WTC11 (cell line): ENCODE data around the gene DPP10. TPM values are rescaled to one million over a fixed set of nuclear protein-coding genes. Genes with fewer than 3 reads are reported as not detected.

Experiments
- ATAC-seq: fragments of 200-7000 bp; cut with Tn5 transposase; 2 replicates; pipeline ENCODE4 v1.10.0; 2021; ENCODE audit warnings: mild to moderate bottlenecking, moderate library complexity
- CTCF ChIA-PET: fragments of 300-600 bp; sonication (Branson Sonifier 250); formaldehyde crosslinking; loops from one replicate; lab custom pipeline; 2021; ENCODE audit warnings: antibody characterized with exemption; lab: Charles Lee
- POLR2A ChIA-PET: fragments of 350-600 bp; sonication (Branson Sonifier 250); formaldehyde crosslinking; loops from one replicate; lab custom pipeline; 2021; ENCODE audit warnings: antibody characterized with exemption; lab: Charles Lee
- DNase-seq: peaks from one replicate; pipeline ENCODE4 v3.0.0; 2021; ENCODE audit warnings: low spot score
- H3K27ac Mint-ChIP-seq: 2 replicates; pipeline ENCODE4 v1.8.0; 2021; ENCODE audit warnings: mixed read lengths
- H3K27me3 Mint-ChIP-seq: 2 replicates; pipeline ENCODE4 v1.8.0; 2021; ENCODE audit warnings: low read depth, mild to moderate bottlenecking, moderate library complexity, mixed read lengths
- H3K36me3 Mint-ChIP-seq: 2 replicates; pipeline ENCODE4 v1.8.0; 2021; ENCODE audit warnings: mixed read lengths
- H3K4me1 Mint-ChIP-seq: 2 replicates; pipeline ENCODE4 v1.8.0; 2022; ENCODE audit warnings: mixed read lengths
- H3K4me3 Mint-ChIP-seq: 2 replicates; pipeline ENCODE4 v1.8.0; 2021; ENCODE audit warnings: mild to moderate bottlenecking, moderate library complexity, mixed read lengths
- H3K9me3 Mint-ChIP-seq: 2 replicates; pipeline ENCODE4 v1.8.0; 2021; ENCODE audit warnings: mixed read lengths
- CREM ChIP-seq: sonication (generic); formaldehyde crosslinking; IDR thresholded peaks from 2 replicates; pipeline ENCODE4 v1.8.1; 2022; ENCODE audit warnings: mild to moderate bottlenecking, missing genetic modification reagents, moderate library complexity
- EMX1 ChIP-seq: fragments of 250-450 bp; sonication (Bioruptor Pico); IDR thresholded peaks from 2 replicates; pipeline ENCODE4 v1.8.0; 2021; ENCODE audit warnings: mild to moderate bottlenecking
- FOXK1 ChIP-seq: sonication (generic); formaldehyde crosslinking; IDR thresholded peaks from 2 replicates; pipeline ENCODE4 v1.8.0; 2022; ENCODE audit warnings: mild to moderate bottlenecking, moderate library complexity, missing genetic modification reagents
- GABPB1 ChIP-seq: sonication (generic); formaldehyde crosslinking; IDR thresholded peaks from 2 replicates; pipeline ENCODE4 v1.8.1; 2023; ENCODE audit warnings: mild to moderate bottlenecking, missing genetic modification reagents
- GRHL2 ChIP-seq: fragments of 250-450 bp; sonication (Bioruptor Pico); IDR thresholded peaks from 2 replicates; pipeline ENCODE4 v1.8.0; 2022; ENCODE audit warnings: mild to moderate bottlenecking, moderate library complexity; ENCODE audit not compliant: insufficient replicate concordance, severe bottlenecking
- GTF2I ChIP-seq: fragments of 250-450 bp; sonication (Bioruptor Pico); conservative IDR thresholded peaks from 2 replicates; pipeline ENCODE4 v1.4.0; 2021; ENCODE audit warnings: mild to moderate bottlenecking
- IRF2 ChIP-seq: sonication (generic); formaldehyde crosslinking; IDR thresholded peaks from 2 replicates; pipeline ENCODE4 v1.8.0; 2022; ENCODE audit warnings: low read depth, missing genetic modification reagents, borderline replicate concordance
- NFYB ChIP-seq: sonication (generic); formaldehyde crosslinking; conservative IDR thresholded peaks from 2 replicates; pipeline ENCODE4 v1.8.0; 2022; ENCODE audit warnings: low read depth, missing genetic modification reagents
- NR3C1 ChIP-seq: sonication (generic); formaldehyde crosslinking; conservative IDR thresholded peaks from 2 replicates; pipeline ENCODE4 v1.8.1; 2023; ENCODE audit warnings: low read depth, mild to moderate bottlenecking, missing genetic modification reagents
- OVOL2 ChIP-seq: fragments of 250-450 bp; sonication (Bioruptor Pico); IDR thresholded peaks from 2 replicates; pipeline ENCODE4 v1.9.0; 2021; ENCODE audit warnings: mild to moderate bottlenecking, borderline replicate concordance
- PRRX2 ChIP-seq: fragments of 250-450 bp; sonication (Bioruptor Pico); IDR thresholded peaks from 2 replicates; pipeline ENCODE4 v1.8.0; 2021; ENCODE audit warnings: mild to moderate bottlenecking
- RORB ChIP-seq: fragments of 250-450 bp; sonication (Bioruptor Pico); IDR thresholded peaks from 2 replicates; pipeline ENCODE4 v1.9.0; 2021; ENCODE audit warnings: mild to moderate bottlenecking
- SMAD3 ChIP-seq: sonication (generic); formaldehyde crosslinking; IDR thresholded peaks from 2 replicates; pipeline ENCODE4 v1.8.0; 2022; ENCODE audit warnings: missing genetic modification reagents, mild to moderate bottlenecking, borderline replicate concordance
- TEAD1 ChIP-seq: sonication (generic); formaldehyde crosslinking; IDR thresholded peaks from 2 replicates; pipeline ENCODE4 v1.8.0; 2022; ENCODE audit warnings: mild to moderate bottlenecking, missing genetic modification reagents
- ZNF232 ChIP-seq: sonication (generic); formaldehyde crosslinking; IDR thresholded peaks from 2 replicates; pipeline ENCODE4 v1.8.0; 2022; ENCODE audit warnings: mild to moderate bottlenecking, missing genetic modification reagents
- ZNF396 ChIP-seq: fragments of 250-450 bp; sonication (Bioruptor Pico); IDR thresholded peaks from 2 replicates; pipeline ENCODE4 v1.8.0; 2021; ENCODE audit warnings: mild to moderate bottlenecking, moderate library complexity, borderline replicate concordance
- ZNF416 ChIP-seq: fragments of 250-450 bp; sonication (Bioruptor Pico); IDR thresholded peaks from 2 replicates; pipeline ENCODE4 v1.9.0; 2021; ENCODE audit warnings: mild to moderate bottlenecking, inconsistent platforms
- ZNF671 ChIP-seq: fragments of 250-450 bp; sonication (Bioruptor Pico); IDR thresholded peaks from 2 replicates; pipeline ENCODE4 v1.8.0; 2021; ENCODE audit warnings: mild to moderate bottlenecking
- total RNA-seq: library from RNA; stranded (reverse); gene quantifications from 3 replicates; pipeline ENCODE4 v1.2.3, GENCODE V29; 2021
- TF ChIP-seq, protein P1 (sequence below): fragments of 250-450 bp; sonication (Bioruptor Pico); IDR thresholded peaks from 2 replicates; pipeline ENCODE4 v1.9.0; 2021; ENCODE audit warnings: mild to moderate bottlenecking
- TF ChIP-seq, protein P2 (sequence below): sonication (generic); formaldehyde crosslinking; conservative IDR thresholded peaks from 2 replicates; pipeline ENCODE4 v1.8.1; 2023; ENCODE audit warnings: mild to moderate bottlenecking, low read depth, missing genetic modification reagents, moderate library complexity
- TF ChIP-seq, protein P3 (sequence below): fragments of 250-450 bp; sonication (Bioruptor Pico); IDR thresholded peaks from 2 replicates; pipeline ENCODE4 v1.9.0; 2021; ENCODE audit warnings: mild to moderate bottlenecking
- TF ChIP-seq, protein P4 (sequence below): fragments of 250-450 bp; sonication (Bioruptor Pico); IDR thresholded peaks from 2 replicates; pipeline ENCODE4 v1.8.0; 2021; ENCODE audit warnings: mild to moderate bottlenecking
- TF ChIP-seq, protein P5 (sequence below): sonication (generic); formaldehyde crosslinking; IDR thresholded peaks from 2 replicates; pipeline ENCODE4 v1.8.0; 2022; ENCODE audit warnings: mild to moderate bottlenecking, missing genetic modification reagents
- TF ChIP-seq, protein P6 (sequence below): fragments of 250-450 bp; sonication (Bioruptor Pico); IDR thresholded peaks from 2 replicates; pipeline ENCODE4 v2.1.2; 2022; ENCODE audit warnings: mild to moderate bottlenecking, moderate library complexity
- TF ChIP-seq, protein P7 (sequence below): sonication (generic); formaldehyde crosslinking; IDR thresholded peaks from 2 replicates; pipeline ENCODE4 v1.8.1; 2023; ENCODE audit warnings: mild to moderate bottlenecking, missing genetic modification reagents

DPP10 gene
- total RNA-seq, 1 experiment from 2014 or later = 4.0 TPM

DNA sequence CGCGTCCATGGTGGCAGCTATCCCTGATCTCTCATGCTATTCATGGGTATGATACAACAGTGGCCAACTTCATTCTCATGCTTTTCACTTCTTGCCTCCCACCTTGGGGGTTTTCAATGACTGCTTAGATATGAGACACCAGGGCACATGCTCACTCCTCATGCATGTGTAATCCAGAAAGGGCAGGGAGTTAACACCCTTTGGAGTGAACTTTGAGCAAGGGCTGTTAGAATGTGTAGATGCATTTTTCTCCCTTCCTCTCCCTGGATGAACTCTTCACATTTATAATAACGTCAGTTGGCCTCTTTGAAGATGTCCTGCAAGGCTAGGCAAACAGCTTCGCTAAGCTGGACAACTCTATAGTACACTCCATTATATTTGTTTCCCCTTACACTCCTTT is 56.7 kb downstream of the DPP10 start:
- POLR2A ChIA-PET = no interaction called here

DNA sequence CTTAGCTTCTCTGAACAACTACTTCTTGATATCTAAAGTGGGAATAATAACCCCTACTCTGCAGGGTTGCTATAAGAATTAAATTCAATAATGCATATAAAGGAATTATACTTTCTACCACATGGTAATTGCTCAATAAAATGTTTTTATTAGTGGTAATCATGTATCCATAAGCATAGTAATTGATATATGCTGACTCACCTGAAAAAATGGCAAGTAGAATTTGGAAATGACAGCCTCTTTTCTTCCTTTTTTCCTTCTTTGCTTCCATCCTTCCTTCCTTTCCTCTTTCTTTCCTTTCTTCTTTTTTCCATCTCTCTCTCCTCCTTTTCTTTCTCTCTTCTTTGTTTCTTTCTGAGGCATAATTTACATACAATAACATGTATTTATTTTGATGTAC is 65.3 kb downstream of the DPP10 start:
- Mint-ChIP-seq H3K27me3 (peaks cover 2% of the 10 kb centered on the region), H3K4me1 (no peaks in the 10 kb centered on the region), H3K4me3 (no peak overlapping the region), H3K27ac (no peak overlapping the region), H3K9me3 (peaks cover 47% of the 10 kb centered on the region), H3K36me3 (peaks cover 18% of the 10 kb centered on the region)
- ChIA-PET POLR2A (no interaction called here), CTCF (no interaction called here)
- DNase-seq = no peak
- no peak for ATAC-seq
- TF ChIP-seq, protein P1, sequence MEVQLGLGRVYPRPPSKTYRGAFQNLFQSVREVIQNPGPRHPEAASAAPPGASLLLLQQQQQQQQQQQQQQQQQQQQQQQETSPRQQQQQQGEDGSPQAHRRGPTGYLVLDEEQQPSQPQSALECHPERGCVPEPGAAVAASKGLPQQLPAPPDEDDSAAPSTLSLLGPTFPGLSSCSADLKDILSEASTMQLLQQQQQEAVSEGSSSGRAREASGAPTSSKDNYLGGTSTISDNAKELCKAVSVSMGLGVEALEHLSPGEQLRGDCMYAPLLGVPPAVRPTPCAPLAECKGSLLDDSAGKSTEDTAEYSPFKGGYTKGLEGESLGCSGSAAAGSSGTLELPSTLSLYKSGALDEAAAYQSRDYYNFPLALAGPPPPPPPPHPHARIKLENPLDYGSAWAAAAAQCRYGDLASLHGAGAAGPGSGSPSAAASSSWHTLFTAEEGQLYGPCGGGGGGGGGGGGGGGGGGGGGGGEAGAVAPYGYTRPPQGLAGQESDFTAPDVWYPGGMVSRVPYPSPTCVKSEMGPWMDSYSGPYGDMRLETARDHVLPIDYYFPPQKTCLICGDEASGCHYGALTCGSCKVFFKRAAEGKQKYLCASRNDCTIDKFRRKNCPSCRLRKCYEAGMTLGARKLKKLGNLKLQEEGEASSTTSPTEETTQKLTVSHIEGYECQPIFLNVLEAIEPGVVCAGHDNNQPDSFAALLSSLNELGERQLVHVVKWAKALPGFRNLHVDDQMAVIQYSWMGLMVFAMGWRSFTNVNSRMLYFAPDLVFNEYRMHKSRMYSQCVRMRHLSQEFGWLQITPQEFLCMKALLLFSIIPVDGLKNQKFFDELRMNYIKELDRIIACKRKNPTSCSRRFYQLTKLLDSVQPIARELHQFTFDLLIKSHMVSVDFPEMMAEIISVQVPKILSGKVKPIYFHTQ (CRISPR knock-in tag) = no peak
- TF ChIP-seq GRHL2 (CRISPR knock-in tag) (no peak), NR3C1 (CRISPR knock-in tag) (no peak), PRRX2 (CRISPR knock-in tag) (no peak), NFYB (CRISPR knock-in tag) (no peak), ZNF232 (CRISPR knock-in tag) (no peak), ZNF671 (CRISPR knock-in tag) (no peak), GTF2I (CRISPR knock-in tag) (no peak), OVOL2 (CRISPR knock-in tag) (no peak), RORB (no peak), ZNF396 (CRISPR knock-in tag) (no peak), IRF2 (no peak)
- TF ChIP-seq, protein P2, sequence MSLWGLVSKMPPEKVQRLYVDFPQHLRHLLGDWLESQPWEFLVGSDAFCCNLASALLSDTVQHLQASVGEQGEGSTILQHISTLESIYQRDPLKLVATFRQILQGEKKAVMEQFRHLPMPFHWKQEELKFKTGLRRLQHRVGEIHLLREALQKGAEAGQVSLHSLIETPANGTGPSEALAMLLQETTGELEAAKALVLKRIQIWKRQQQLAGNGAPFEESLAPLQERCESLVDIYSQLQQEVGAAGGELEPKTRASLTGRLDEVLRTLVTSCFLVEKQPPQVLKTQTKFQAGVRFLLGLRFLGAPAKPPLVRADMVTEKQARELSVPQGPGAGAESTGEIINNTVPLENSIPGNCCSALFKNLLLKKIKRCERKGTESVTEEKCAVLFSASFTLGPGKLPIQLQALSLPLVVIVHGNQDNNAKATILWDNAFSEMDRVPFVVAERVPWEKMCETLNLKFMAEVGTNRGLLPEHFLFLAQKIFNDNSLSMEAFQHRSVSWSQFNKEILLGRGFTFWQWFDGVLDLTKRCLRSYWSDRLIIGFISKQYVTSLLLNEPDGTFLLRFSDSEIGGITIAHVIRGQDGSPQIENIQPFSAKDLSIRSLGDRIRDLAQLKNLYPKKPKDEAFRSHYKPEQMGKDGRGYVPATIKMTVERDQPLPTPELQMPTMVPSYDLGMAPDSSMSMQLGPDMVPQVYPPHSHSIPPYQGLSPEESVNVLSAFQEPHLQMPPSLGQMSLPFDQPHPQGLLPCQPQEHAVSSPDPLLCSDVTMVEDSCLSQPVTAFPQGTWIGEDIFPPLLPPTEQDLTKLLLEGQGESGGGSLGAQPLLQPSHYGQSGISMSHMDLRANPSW (CRISPR knock-in tag) = no peak
- TF ChIP-seq, protein P3, sequence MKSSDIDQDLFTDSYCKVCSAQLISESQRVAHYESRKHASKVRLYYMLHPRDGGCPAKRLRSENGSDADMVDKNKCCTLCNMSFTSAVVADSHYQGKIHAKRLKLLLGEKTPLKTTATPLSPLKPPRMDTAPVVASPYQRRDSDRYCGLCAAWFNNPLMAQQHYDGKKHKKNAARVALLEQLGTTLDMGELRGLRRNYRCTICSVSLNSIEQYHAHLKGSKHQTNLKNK = no peak

More for the DNA sequence above, 56.7 kb downstream of the DPP10 start:
- Mint-ChIP-seq H3K9me3 (peaks cover 34% of the 10 kb centered on the region), H3K27ac (no peak overlapping the region), H3K4me1 (no peaks in the 10 kb centered on the region), H3K4me3 (no peak overlapping the region), H3K36me3 (peaks cover 9% of the 10 kb centered on the region; the same call in 1 of the 2 replicates), H3K27me3 (peaks cover 2% of the 10 kb centered on the region; the same call in 1 of the 2 replicates)
- CTCF ChIA-PET = no interaction called here
- no peak for DNase-seq
- no peak for ATAC-seq
- TF ChIP-seq FOXK1 (CRISPR knock-in tag) = no peak
- no peak for TF ChIP-seq TEAD1 (CRISPR knock-in tag)
- TF ChIP-seq, protein P4, sequence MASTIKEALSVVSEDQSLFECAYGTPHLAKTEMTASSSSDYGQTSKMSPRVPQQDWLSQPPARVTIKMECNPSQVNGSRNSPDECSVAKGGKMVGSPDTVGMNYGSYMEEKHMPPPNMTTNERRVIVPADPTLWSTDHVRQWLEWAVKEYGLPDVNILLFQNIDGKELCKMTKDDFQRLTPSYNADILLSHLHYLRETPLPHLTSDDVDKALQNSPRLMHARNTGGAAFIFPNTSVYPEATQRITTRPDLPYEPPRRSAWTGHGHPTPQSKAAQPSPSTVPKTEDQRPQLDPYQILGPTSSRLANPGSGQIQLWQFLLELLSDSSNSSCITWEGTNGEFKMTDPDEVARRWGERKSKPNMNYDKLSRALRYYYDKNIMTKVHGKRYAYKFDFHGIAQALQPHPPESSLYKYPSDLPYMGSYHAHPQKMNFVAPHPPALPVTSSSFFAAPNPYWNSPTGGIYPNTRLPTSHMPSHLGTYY (CRISPR knock-in tag) = no peak
- no peak for TF ChIP-seq GABPB1 (CRISPR knock-in tag)
- TF ChIP-seq NR3C1 (CRISPR knock-in tag) = no peak
- no peak for TF ChIP-seq SMAD3
- TF ChIP-seq, protein P5, sequence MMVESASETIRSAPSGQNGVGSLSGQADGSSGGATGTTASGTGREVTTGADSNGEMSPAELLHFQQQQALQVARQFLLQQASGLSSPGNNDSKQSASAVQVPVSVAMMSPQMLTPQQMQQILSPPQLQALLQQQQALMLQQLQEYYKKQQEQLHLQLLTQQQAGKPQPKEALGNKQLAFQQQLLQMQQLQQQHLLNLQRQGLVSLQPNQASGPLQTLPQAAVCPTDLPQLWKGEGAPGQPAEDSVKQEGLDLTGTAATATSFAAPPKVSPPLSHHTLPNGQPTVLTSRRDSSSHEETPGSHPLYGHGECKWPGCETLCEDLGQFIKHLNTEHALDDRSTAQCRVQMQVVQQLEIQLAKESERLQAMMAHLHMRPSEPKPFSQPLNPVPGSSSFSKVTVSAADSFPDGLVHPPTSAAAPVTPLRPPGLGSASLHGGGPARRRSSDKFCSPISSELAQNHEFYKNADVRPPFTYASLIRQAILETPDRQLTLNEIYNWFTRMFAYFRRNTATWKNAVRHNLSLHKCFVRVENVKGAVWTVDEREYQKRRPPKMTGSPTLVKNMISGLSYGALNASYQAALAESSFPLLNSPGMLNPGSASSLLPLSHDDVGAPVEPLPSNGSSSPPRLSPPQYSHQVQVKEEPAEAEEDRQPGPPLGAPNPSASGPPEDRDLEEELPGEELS (CRISPR knock-in tag) = no peak
- TF ChIP-seq CREM (CRISPR knock-in tag) = no peak
- TF ChIP-seq, protein P6, sequence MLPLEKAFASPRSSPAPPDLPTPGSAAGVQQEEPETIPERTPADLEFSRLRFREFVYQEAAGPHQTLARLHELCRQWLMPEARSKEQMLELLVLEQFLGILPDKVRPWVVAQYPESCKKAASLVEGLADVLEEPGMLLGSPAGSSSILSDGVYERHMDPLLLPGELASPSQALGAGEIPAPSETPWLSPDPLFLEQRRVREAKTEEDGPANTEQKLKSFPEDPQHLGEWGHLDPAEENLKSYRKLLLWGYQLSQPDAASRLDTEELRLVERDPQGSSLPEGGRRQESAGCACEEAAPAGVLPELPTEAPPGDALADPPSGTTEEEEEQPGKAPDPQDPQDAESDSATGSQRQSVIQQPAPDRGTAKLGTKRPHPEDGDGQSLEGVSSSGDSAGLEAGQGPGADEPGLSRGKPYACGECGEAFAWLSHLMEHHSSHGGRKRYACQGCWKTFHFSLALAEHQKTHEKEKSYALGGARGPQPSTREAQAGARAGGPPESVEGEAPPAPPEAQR (CRISPR knock-in tag) = no peak
- TF ChIP-seq, protein P7, sequence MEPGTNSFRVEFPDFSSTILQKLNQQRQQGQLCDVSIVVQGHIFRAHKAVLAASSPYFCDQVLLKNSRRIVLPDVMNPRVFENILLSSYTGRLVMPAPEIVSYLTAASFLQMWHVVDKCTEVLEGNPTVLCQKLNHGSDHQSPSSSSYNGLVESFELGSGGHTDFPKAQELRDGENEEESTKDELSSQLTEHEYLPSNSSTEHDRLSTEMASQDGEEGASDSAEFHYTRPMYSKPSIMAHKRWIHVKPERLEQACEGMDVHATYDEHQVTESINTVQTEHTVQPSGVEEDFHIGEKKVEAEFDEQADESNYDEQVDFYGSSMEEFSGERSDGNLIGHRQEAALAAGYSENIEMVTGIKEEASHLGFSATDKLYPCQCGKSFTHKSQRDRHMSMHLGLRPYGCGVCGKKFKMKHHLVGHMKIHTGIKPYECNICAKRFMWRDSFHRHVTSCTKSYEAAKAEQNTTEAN (CRISPR knock-in tag) = no peak
- no peak for TF ChIP-seq ZNF416
- TF ChIP-seq EMX1 (CRISPR knock-in tag) = no peak
